Measurements from ENCODE around the gene BCLAF1. TPM values are rescaled to one million over a fixed set of nuclear protein-coding genes. Genes with fewer than 3 reads are reported as not detected.

BCLAF1 gene
- total and polyA plus RNA-seq, 9 of the 15 experiments (the other 6 are each of a cell fraction or from before 2014, with no cell fraction given) = 65.4 to 286 (median 165) TPM

DNA sequence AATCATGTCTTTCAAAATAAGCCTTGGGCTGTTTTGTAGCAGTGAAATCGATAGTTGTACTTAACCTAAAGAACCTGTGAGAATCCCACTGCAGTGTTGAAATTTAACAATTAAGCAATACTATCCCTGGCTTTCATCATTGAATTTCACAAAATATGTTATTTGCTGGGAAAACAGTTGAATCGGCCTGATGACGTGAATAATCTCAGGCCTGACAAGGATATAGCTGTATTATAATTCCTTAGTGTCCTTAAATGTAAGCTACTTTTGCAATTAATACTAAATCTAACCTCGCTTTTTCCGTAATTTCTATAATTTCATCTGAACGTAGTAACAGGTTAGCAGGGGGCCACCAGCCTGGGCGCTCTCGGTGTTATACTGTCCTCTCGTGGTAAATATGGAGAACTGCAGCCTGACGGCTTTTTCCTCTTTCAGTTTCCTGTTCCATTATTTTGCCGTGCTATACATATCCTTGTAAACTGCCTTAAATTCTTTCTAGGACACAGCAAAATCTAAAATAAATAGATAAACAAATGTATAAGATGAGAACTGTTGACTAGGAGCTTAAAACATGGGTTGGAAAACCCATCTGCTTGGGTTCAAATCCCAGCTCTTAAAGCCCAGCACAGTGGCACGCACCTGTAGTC lies 63.5 kb downstream of the BCLAF1 start (continued):
- TF ChIP-seq ZHX1 (conservative IDR thresholded peaks at IDR 0.05; ENCODE audit: low read length) = no peak
- no peak for TF ChIP-seq SIX5 (IDR thresholded peaks at IDR 0.05; ENCODE audit: borderline replicate concordance in 1 of 2, insufficient read depth in 1 of 2, low read depth in 1 of 2, low read length in 2 of 2)
- TF ChIP-seq, protein P1, sequence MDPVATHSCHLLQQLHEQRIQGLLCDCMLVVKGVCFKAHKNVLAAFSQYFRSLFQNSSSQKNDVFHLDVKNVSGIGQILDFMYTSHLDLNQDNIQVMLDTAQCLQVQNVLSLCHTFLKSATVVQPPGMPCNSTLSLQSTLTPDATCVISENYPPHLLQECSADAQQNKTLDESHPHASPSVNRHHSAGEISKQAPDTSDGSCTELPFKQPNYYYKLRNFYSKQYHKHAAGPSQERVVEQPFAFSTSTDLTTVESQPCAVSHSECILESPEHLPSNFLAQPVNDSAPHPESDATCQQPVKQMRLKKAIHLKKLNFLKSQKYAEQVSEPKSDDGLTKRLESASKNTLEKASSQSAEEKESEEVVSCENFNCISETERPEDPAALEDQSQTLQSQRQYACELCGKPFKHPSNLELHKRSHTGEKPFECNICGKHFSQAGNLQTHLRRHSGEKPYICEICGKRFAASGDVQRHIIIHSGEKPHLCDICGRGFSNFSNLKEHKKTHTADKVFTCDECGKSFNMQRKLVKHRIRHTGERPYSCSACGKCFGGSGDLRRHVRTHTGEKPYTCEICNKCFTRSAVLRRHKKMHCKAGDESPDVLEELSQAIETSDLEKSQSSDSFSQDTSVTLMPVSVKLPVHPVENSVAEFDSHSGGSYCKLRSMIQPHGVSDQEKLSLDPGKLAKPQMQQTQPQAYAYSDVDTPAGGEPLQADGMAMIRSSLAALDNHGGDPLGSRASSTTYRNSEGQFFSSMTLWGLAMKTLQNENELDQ (CRISPR knock-in tag; IDR thresholded peaks at IDR 0.05; ENCODE audit: borderline replicate concordance) = no peak
- no peak for TF ChIP-seq PTRF (tag; IDR thresholded peaks at IDR 0.05)
- no peak for TF ChIP-seq RBM22 (IDR thresholded peaks at IDR 0.05; ENCODE audit: low read depth, low read length, poor library complexity, severe bottlenecking)
- no peak for TF ChIP-seq CSDE1 (IDR thresholded peaks at IDR 0.05)
- TF ChIP-seq, protein P2, sequence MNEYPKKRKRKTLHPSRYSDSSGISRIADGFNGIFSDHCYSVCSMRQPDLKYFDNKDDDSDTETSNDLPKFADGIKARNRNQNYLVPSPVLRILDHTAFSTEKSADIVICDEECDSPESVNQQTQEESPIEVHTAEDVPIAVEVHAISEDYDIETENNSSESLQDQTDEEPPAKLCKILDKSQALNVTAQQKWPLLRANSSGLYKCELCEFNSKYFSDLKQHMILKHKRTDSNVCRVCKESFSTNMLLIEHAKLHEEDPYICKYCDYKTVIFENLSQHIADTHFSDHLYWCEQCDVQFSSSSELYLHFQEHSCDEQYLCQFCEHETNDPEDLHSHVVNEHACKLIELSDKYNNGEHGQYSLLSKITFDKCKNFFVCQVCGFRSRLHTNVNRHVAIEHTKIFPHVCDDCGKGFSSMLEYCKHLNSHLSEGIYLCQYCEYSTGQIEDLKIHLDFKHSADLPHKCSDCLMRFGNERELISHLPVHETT (CRISPR knock-in tag; conservative IDR thresholded peaks at IDR 0.05 in 1 of 2, IDR thresholded peaks at IDR 0.05 in 1 of 2) = 0 out of 4 replicates have a peak, but pooled peaks of 1 of the 2 experiments have one; percentile 3
- TF ChIP-seq, protein P3, sequence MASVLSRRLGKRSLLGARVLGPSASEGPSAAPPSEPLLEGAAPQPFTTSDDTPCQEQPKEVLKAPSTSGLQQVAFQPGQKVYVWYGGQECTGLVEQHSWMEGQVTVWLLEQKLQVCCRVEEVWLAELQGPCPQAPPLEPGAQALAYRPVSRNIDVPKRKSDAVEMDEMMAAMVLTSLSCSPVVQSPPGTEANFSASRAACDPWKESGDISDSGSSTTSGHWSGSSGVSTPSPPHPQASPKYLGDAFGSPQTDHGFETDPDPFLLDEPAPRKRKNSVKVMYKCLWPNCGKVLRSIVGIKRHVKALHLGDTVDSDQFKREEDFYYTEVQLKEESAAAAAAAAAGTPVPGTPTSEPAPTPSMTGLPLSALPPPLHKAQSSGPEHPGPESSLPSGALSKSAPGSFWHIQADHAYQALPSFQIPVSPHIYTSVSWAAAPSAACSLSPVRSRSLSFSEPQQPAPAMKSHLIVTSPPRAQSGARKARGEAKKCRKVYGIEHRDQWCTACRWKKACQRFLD (CRISPR knock-in tag; IDR thresholded peaks at IDR 0.05) = peak; percentile 27; the same call in 1 of the 2 replicates
- TF ChIP-seq RBFOX2 (IDR thresholded peaks at IDR 0.05; ENCODE audit: low read depth, low read length) = no peak
- TF ChIP-seq SREBF2 (CRISPR knock-in tag; IDR thresholded peaks at IDR 0.05) = no peak
- TF ChIP-seq ZNF584 (CRISPR knock-in tag; IDR thresholded peaks at IDR 0.05; ENCODE audit: low read depth) = peak; percentile 64; the same call in 1 of the 2 replicates
- TF ChIP-seq, protein P4, sequence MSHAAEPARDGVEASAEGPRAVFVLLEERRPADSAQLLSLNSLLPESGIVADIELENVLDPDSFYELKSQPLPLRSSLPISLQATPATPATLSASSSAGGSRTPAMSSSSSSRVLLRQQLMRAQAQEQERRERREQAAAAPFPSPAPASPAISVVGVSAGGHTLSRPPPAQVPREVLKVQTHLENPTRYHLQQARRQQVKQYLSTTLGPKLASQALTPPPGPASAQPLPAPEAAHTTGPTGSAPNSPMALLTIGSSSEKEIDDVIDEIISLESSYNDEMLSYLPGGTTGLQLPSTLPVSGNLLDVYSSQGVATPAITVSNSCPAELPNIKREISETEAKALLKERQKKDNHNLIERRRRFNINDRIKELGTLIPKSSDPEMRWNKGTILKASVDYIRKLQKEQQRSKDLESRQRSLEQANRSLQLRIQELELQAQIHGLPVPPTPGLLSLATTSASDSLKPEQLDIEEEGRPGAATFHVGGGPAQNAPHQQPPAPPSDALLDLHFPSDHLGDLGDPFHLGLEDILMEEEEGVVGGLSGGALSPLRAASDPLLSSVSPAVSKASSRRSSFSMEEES (CRISPR knock-in tag; IDR thresholded peaks at IDR 0.05) = no peak
- no peak for TF ChIP-seq BRD9 (IDR thresholded peaks at IDR 0.05; ENCODE audit: low read depth, partially characterized antibody)
- TF ChIP-seq TRIM24 (IDR thresholded peaks at IDR 0.05) = peak in 1 of 2 experiments; percentile 26; a peak in 1 of 4 replicates
- no peak for TF ChIP-seq ATF1 (CRISPR knock-in tag; IDR thresholded peaks at IDR 0.05)
- TF ChIP-seq ATF1 (tag; IDR thresholded peaks at IDR 0.05) = peak; percentile 50
